RCC 7860 (cell line): ENCODE data around the gene HS3ST4.
"Not testable (repeated sequence)": the region's sequence is repeated elsewhere in the genome, so short reads cannot be mapped to it uniquely, and the experiment has no call there.

Experiments
- DNase-seq: peaks from one replicate; pipeline ENCODE4 v3.0.0-alpha.2; 2015; ENCODE audit warnings: low spot score
- FAIRE-seq: peaks from 2 replicates; lab custom pipeline; 2012; peaks lifted over from hg19 to GRCh38; lab: Jason Lieb, UNC

Gene HS3ST4

GRCh38 chr16:25966172-25967097 is 274.7 kb downstream of the HS3ST4 start:
- FAIRE-seq: no peak
- no peak for DNase-seq

- FAIRE-seq: no peak
Measured at GRCh38 chr16:25977121-25977520, 285.4 kb downstream of the HS3ST4 start.

GRCh38 chr16:25978218-25978617 is 286.5 kb downstream of the HS3ST4 start:
- DNase-seq (no peak), FAIRE-seq (no peak)

More at GRCh38 chr16:25977121-25977520, 285.4 kb downstream of the HS3ST4 start:
- no peak for DNase-seq

- no peak for FAIRE-seq
- DNase-seq: no peak
Measured at GRCh38 chr16:25988084-25988483, 296.3 kb downstream of the HS3ST4 start.

- DNase-seq: no peak
- no peak for FAIRE-seq
Measured at GRCh38 chr16:25988882-25989281, 297.1 kb downstream of the HS3ST4 start.

- no peak for DNase-seq
- FAIRE-seq: no peak
Measured at GRCh38 chr16:25996052-25996451, 304.3 kb downstream of the HS3ST4 start.

- FAIRE-seq: no peak
- DNase-seq: no peak
Measured at GRCh38 chr16:26005336-26005735, 313.6 kb downstream of the HS3ST4 start.

- no peak for FAIRE-seq
Measured at GRCh38 chr16:26012376-26012775, 320.6 kb downstream of the HS3ST4 start.

GRCh38 chr16:26015776-26016175 is 324.0 kb downstream of the HS3ST4 start:
- no peak for FAIRE-seq
- no peak for DNase-seq

More at GRCh38 chr16:26012376-26012775, 320.6 kb downstream of the HS3ST4 start:
- no peak for DNase-seq

- no peak for FAIRE-seq
Measured at GRCh38 chr16:26016989-26017388, 325.2 kb downstream of the HS3ST4 start.

GRCh38 chr16:26019381-26020242 is 327.9 kb downstream of the HS3ST4 start:
- no peak for FAIRE-seq
- DNase-seq: no peak

More at GRCh38 chr16:26016989-26017388, 325.2 kb downstream of the HS3ST4 start:
- no peak for DNase-seq

GRCh38 chr16:26026709-26027450 is 335.1 kb downstream of the HS3ST4 start:
- no peak for FAIRE-seq
- DNase-seq: no peak

GRCh38 chr16:26031286-26031685 is 339.5 kb downstream of the HS3ST4 start:
- FAIRE-seq: no peak
- DNase-seq: no peak

- not testable (repeated sequence) for DNase-seq, FAIRE-seq
Measured at GRCh38 chr16:26032661-26033060, 340.9 kb downstream of the HS3ST4 start.

- no peak for DNase-seq
- FAIRE-seq: no peak
Measured at GRCh38 chr16:26041952-26042668, 350.4 kb downstream of the HS3ST4 start.

- DNase-seq: no peak
- FAIRE-seq: no peak
Measured at GRCh38 chr16:26050472-26050871, 358.7 kb downstream of the HS3ST4 start.

- FAIRE-seq (no peak), DNase-seq (no peak)
Measured at GRCh38 chr16:26051063-26051462, 359.3 kb downstream of the HS3ST4 start.

GRCh38 chr16:26053889-26054288 is 362.1 kb downstream of the HS3ST4 start:
- DNase-seq: no peak
- FAIRE-seq: no peak

- no peak for DNase-seq
- FAIRE-seq: no peak
Measured at GRCh38 chr16:26058326-26058725, 366.6 kb downstream of the HS3ST4 start.
